ENCODE results near the gene SLC25A43.

GRCh38 chrX:119399772-119400101 is 601 bp downstream of the SLC25A43 start:
- TF ChIP-seq POLR2A (IDR thresholded peaks at IDR 0.05) (no peak), CTCF (IDR thresholded peaks at IDR 0.05) (no peak)
